ENCODE measurements around the gene TMEM120B. TPM values are rescaled to one million over a fixed set of nuclear protein-coding genes. Genes with fewer than 3 reads are reported as not detected.
A peak's percentile ranks its signal among the peaks of the same experiment; 100 is the strongest.

Gene TMEM120B
- total RNA-seq, 2 experiments from 2014 or later: 12.4 to 21.5 TPM

GRCh38 chr12:121794534-121795033, 82.0 kb downstream of the TMEM120B start:
- peak overlapping the region; percentile 63 for H3K27ac ChIP-seq (ENCODE audit: low read depth, low read length, poor library complexity, severe bottlenecking)
- H3K4me2 ChIP-seq (ENCODE audit: low read length): peak overlapping the region; percentile 80
- intact Hi-C loops (cut with micrococcal nuclease; ENCODE audit: unreplicated experiment): loop anchor here (1.0 to 5.0 kb wide), 7 partner anchors 18 to 257 kb away; partner anchors contain the start of genes PSMD9 and TMEM120B
- CTCF ChIA-PET (ENCODE audit: unreplicated experiment): interaction anchor here (0.5 to 2.6 kb wide), 22 partner anchors 11 to 1797 kb away, joined by 3 to 13 read pairs (median 4); no protein-coding TSS in a partner anchor
- no peaks in the 10 kb centered on the region for H4K20me1 ChIP-seq (ENCODE audit: insufficient read depth, low read length)
- no TSS peak for BruUV-seq (replicated peaks)
- TF ChIP-seq CTCF (conservative IDR thresholded peaks at IDR 0.05; ENCODE audit: low read length): no peak
- TF ChIP-seq EZH2phosphoT487 (IDR thresholded peaks at IDR 0.05; ENCODE audit: borderline replicate concordance, low read depth, low read length): no peak
- peaks cover 58% of the 10 kb centered on the region for H3K4me1 ChIP-seq (ENCODE audit: insufficient read depth, low read length, poor library complexity, severe bottlenecking)
- DNase-seq (ENCODE audit: low spot score): no peak
- no peaks in the 10 kb centered on the region for H3K9me2 ChIP-seq (ENCODE audit: insufficient read depth, low read length)
- H3K4me3 ChIP-seq (ENCODE audit: low read depth, low read length, poor library complexity, severe bottlenecking): peak overlapping the region; percentile 76
- POLR2A ChIA-PET: interaction anchor here (0.9 to 2.9 kb wide), 9 partner anchors 8 to 108 kb away, joined by 4 to 10 read pairs (median 6); no protein-coding TSS in a partner anchor
- no peaks in the 10 kb centered on the region for H3K79me2 ChIP-seq (ENCODE audit: insufficient read depth, low read depth, low read length)
- H2AFZ ChIP-seq (ENCODE audit: low read length): peak overlapping the region; percentile 44; the same call in 1 of the 2 replicates
- H3K36me3 ChIP-seq (ENCODE audit: insufficient read depth, low read length): peaks cover 9% of the 10 kb centered on the region; the same call in 1 of the 2 replicates
- no peaks in the 10 kb centered on the region for H3K9me3 ChIP-seq (ENCODE audit: low read length)

GRCh38 chr12:121795034-121795968, 82.7 kb downstream of the TMEM120B start:
- Histone ChIP-seq H3K4me1 (ENCODE audit: insufficient read depth, low read length, poor library complexity, severe bottlenecking) (peaks cover 58% of the 10 kb centered on the region), H3K36me3 (ENCODE audit: insufficient read depth, low read length) (peaks cover 9% of the 10 kb centered on the region; the same call in 1 of the 2 replicates), H3K4me3 (ENCODE audit: low read depth, low read length, poor library complexity, severe bottlenecking) (peak overlapping the region; percentile 76), H3K27ac (ENCODE audit: low read depth, low read length, poor library complexity, severe bottlenecking) (peak overlapping the region; percentile 63), H3K79me2 (ENCODE audit: insufficient read depth, low read depth, low read length) (no peaks in the 10 kb centered on the region), H3K9me2 (ENCODE audit: insufficient read depth, low read length) (no peaks in the 10 kb centered on the region), H4K20me1 (ENCODE audit: insufficient read depth, low read length) (no peaks in the 10 kb centered on the region), H3K9me3 (ENCODE audit: low read length) (no peaks in the 10 kb centered on the region), H3K4me2 (ENCODE audit: low read length) (peak overlapping the region; percentile 80), H2AFZ (ENCODE audit: low read length) (peak overlapping the region; percentile 44; the same call in 1 of the 2 replicates)
- no peak for TF ChIP-seq EZH2phosphoT487 (IDR thresholded peaks at IDR 0.05; ENCODE audit: borderline replicate concordance, low read depth, low read length)
- peak; percentile 96 for TF ChIP-seq CTCF (conservative IDR thresholded peaks at IDR 0.05; ENCODE audit: low read length)
- CTCF ChIA-PET (ENCODE audit: unreplicated experiment): interaction anchor here (1.1 to 2.6 kb wide), 5 partner anchors 9 to 121 kb away, joined by 3 to 13 read pairs (median 4); partner anchors contain the start of gene PSMD9
- intact Hi-C loops (cut with micrococcal nuclease; ENCODE audit: unreplicated experiment): loop anchor here (1.0 kb wide), 2 partner anchors 17 to 99 kb away; no protein-coding TSS in a partner anchor
- POLR2A ChIA-PET: interaction anchor here (0.6 to 1.8 kb wide), 10 partner anchors 7 to 107 kb away, joined by 3 to 7 read pairs (median 4); no protein-coding TSS in a partner anchor
- peak; percentile 83 for DNase-seq (ENCODE audit: low spot score)
- no TSS peak for BruUV-seq (replicated peaks)

Data from OCI-LY7 (cell line).